Panc1 (cell line): ENCODE results near the gene CXCL1. TPM values are rescaled to one million over a fixed set of nuclear protein-coding genes. Genes with fewer than 3 reads are reported as not detected.

Source experiments
- ATAC-seq: fragments of 200-7000 bp; cut with Tn5 transposase; 2 replicates; pipeline ENCODE4 v1.9.1; 2020; ENCODE audit warnings: mild to moderate bottlenecking, moderate library complexity
- BruUV-seq: library from RNA; stranded (reverse); fragments of 400-500 nt; replicated peaks from 2 replicates; lab custom pipeline; 2021; lab: Mats Ljungman, UMichigan
- CTCF ChIA-PET: fragments of 300-600 bp; sonication (Branson Sonifier 250); formaldehyde crosslinking; loops from one replicate; lab custom pipeline; 2022; ENCODE audit warnings: antibody characterized with exemption; lab: Charles Lee
- POLR2A ChIA-PET: fragments of 300-600 bp; sonication (Branson Sonifier 250); formaldehyde crosslinking; loops from one replicate; lab custom pipeline; 2022; ENCODE audit warnings: antibody characterized with exemption; lab: Charles Lee
- DNase-seq: peaks from one replicate; pipeline ENCODE4 v3.0.0-alpha.2; 2010; ENCODE audit warnings: low read depth, low spot score
- H3K27ac ChIP-seq: 2 replicates; pipeline ENCODE4 v1.5.1; 2011; ENCODE audit warnings: mild to moderate bottlenecking, low read length, inconsistent platforms
- H3K27me3 ChIP-seq: fragments of 200-500 bp; sonication (Bioruptor generic); 2 replicates; pipeline ENCODE4 v1.6.0; 2014; ENCODE audit warnings: low read length, inconsistent platforms; ENCODE audit not compliant: control insufficient read depth, insufficient read depth
- H3K36me3 ChIP-seq: fragments of 200-500 bp; sonication (Bioruptor generic); 2 replicates; pipeline ENCODE4 v1.5.1; 2014; ENCODE audit warnings: inconsistent platforms, mild to moderate bottlenecking, low read length, moderate library complexity; ENCODE audit not compliant: control insufficient read depth, insufficient read depth
- H3K4me1 ChIP-seq: 2 replicates; pipeline ENCODE4 v1.5.1; 2011; ENCODE audit warnings: inconsistent platforms, mild to moderate bottlenecking, low read length, moderate library complexity; ENCODE audit not compliant: control insufficient read depth, insufficient read depth
- H3K4me3 ChIP-seq, 2 experiments: 2 replicates each; pipeline ENCODE4 v1.5.1; 2011 to 2012; ENCODE audit warnings: low read depth in 2 of 2, low read length in 2 of 2, mild to moderate bottlenecking in 2 of 2, inconsistent platforms in 1 of 2, moderate library complexity in 1 of 2
- H3K9me3 ChIP-seq: fragments of 200-500 bp; sonication (Bioruptor generic); 2 replicates; pipeline ENCODE4 v1.5.1; 2014; ENCODE audit warnings: low read depth, mild to moderate bottlenecking, inconsistent platforms, low read length, moderate library complexity; ENCODE audit not compliant: control insufficient read depth, insufficient read depth
- CTCF ChIP-seq: fragments of 450-650 bp; IDR thresholded peaks from 2 replicates; pipeline ENCODE4 v1.5.1; 2017; ENCODE audit warnings: mild to moderate bottlenecking
- POLR2AphosphoS5 ChIP-seq: IDR thresholded peaks from 2 replicates; pipeline ENCODE4 v1.6.1; 2012; ENCODE audit warnings: mild to moderate bottlenecking, low read depth, low read length, moderate library complexity
- SIN3A ChIP-seq: IDR thresholded peaks from 2 replicates; pipeline ENCODE4 v1.6.1; 2012; ENCODE audit warnings: low read depth, mild to moderate bottlenecking, low read length, moderate library complexity, borderline replicate concordance; ENCODE audit not compliant: insufficient read depth
- TCF7L2 ChIP-seq: IDR thresholded peaks from 2 replicates; pipeline ENCODE4 v1.6.1; 2011; ENCODE audit warnings: mild to moderate bottlenecking, low read depth, low read length, inconsistent platforms
- in situ Hi-C: cut with HindIII; loops from 2 replicates; pipeline ENCODE4 v1.10.0; 2016; ENCODE audit warnings: low sequenced_read_pairs, low pct_unique_long_range_greater_than_20kb
- intact Hi-C: fragments of 100-400 bp; cut with micrococcal nuclease; formaldehyde crosslinking; loops from one replicate; pipeline ENCODE4 v1.10.0; 2022; ENCODE audit not compliant: unreplicated experiment
- total RNA-seq: library from RNA; stranded (reverse); gene quantifications from one replicate; pipeline ENCODE4 v1.2.1, GENCODE V29; 2021; ENCODE audit not compliant: unreplicated experiment
- TF ChIP-seq, protein P1 (sequence below), 2 experiments: IDR thresholded peaks; 2 replicates each; pipeline ENCODE4 v1.6.1; 2011 to 2012; ENCODE audit warnings: low read depth in 2 of 2, control low read depth in 1 of 2, low read length in 1 of 2, mild to moderate bottlenecking in 1 of 2, moderate library complexity in 1 of 2; ENCODE audit not compliant: insufficient read depth in 1 of 2

CXCL1 gene
- total RNA-seq, 1 experiment from 2014 or later, result 12.8 TPM

DNA sequence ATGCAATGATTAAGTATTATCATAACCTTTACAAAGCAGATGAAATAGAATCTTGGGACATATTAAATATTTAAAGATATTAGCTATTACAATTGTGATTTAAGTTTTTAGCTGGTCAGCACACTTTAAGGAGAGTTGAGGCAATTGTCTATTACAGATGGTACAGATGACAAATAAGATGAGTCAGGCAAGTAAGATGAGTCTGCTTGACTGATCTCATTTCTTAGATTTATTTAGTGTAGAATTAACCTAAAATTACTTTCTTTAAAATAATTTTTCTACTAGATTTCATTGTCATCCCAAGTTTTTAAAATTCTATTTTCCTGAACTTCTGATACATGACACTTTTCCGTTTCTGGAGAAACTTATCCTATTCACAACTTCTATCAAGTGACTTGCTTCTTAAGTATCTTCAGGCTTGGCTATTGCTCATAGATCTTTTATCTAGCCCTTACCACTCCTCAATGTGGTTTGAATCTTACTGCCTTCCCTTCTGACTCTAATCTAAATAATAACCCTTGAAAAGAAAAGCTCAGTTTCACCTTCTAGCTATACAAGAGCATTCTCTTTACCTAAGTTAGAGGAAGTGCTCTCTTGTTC is 32.9 kb downstream of the CXCL1 start:
- Histone ChIP-seq H3K36me3 (no peaks in the 10 kb centered on the region), H3K4me3 (no peak overlapping the region), H3K27me3 (no peaks in the 10 kb centered on the region), H3K4me1 (no peaks in the 10 kb centered on the region), H3K9me3 (no peaks in the 10 kb centered on the region), H3K27ac (no peak overlapping the region)
- no peak for ATAC-seq
- DNase-seq, result no peak
- ChIA-PET POLR2A (no interaction called here), CTCF (no interaction called here)
- intact Hi-C loops, result no loop called here
- no TSS peak for BruUV-seq
- no peak for TF ChIP-seq POLR2AphosphoS5
- TF ChIP-seq CTCF, result no peak
- TF ChIP-seq TCF7L2, result no peak
- no peak for TF ChIP-seq SIN3A
- TF ChIP-seq, protein P1, sequence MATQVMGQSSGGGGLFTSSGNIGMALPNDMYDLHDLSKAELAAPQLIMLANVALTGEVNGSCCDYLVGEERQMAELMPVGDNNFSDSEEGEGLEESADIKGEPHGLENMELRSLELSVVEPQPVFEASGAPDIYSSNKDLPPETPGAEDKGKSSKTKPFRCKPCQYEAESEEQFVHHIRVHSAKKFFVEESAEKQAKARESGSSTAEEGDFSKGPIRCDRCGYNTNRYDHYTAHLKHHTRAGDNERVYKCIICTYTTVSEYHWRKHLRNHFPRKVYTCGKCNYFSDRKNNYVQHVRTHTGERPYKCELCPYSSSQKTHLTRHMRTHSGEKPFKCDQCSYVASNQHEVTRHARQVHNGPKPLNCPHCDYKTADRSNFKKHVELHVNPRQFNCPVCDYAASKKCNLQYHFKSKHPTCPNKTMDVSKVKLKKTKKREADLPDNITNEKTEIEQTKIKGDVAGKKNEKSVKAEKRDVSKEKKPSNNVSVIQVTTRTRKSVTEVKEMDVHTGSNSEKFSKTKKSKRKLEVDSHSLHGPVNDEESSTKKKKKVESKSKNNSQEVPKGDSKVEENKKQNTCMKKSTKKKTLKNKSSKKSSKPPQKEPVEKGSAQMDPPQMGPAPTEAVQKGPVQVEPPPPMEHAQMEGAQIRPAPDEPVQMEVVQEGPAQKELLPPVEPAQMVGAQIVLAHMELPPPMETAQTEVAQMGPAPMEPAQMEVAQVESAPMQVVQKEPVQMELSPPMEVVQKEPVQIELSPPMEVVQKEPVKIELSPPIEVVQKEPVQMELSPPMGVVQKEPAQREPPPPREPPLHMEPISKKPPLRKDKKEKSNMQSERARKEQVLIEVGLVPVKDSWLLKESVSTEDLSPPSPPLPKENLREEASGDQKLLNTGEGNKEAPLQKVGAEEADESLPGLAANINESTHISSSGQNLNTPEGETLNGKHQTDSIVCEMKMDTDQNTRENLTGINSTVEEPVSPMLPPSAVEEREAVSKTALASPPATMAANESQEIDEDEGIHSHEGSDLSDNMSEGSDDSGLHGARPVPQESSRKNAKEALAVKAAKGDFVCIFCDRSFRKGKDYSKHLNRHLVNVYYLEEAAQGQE (IDR thresholded peaks at IDR 0.05; ENCODE audit: insufficient read depth in 1 of 2, low read depth in 2 of 2, low read length in 1 of 2), result no peak
- in situ Hi-C loops, result no loop called here

DNA sequence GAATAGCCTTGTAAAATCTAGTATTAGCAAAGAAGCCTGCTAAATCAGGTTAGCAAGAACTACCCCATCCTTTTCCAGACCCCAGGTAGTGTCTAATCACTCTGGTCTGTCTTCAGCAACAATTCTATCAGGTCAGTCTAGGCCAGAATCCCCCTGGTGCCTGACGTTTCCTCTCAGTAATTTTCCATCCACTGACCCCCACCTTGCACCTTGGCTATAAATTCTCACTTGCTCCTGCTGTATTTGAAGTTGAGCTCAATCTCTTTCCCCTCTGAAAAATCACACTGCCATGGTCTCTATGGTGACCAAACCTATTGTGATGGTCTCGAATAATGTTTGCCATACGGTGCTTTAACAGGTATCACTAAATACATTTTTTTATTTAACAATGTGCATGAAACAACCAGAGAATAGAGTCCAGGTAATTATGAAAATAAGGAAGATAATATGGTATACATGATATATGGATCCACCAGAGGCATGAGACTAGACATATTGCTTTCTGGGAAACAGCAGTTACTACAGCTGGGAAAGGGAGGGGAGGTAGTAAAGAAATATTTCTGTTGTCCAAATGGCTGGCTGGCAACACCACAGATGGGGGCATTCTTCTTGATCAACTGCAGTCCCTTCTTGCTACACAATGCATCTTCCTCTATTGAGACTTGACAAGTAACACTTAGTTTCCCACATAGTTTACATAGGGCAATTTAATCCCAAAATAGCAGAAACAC is 33.8 kb downstream of the CXCL1 start:
- no peak overlapping the region for H3K27ac ChIP-seq

More for the DNA sequence above, 33.8 kb downstream of the CXCL1 start:
- ATAC-seq (no peak), DNase-seq (no peak)
- intact Hi-C loops, result no loop called here
- Histone ChIP-seq H3K4me3 (no peak overlapping the region), H3K36me3 (no peaks in the 10 kb centered on the region), H3K9me3 (no peaks in the 10 kb centered on the region), H3K27me3 (no peaks in the 10 kb centered on the region), H3K4me1 (no peaks in the 10 kb centered on the region)
- ChIA-PET CTCF (no interaction called here), POLR2A (no interaction called here)
- no TSS peak for BruUV-seq
- TF ChIP-seq, protein P1 (IDR thresholded peaks at IDR 0.05; ENCODE audit: insufficient read depth in 1 of 2, low read depth in 2 of 2, low read length in 1 of 2), result no peak
- in situ Hi-C loops, result no loop called here
